ENCODE results near the gene PFKFB2. TPM values are rescaled to one million over a fixed set of nuclear protein-coding genes. Genes with fewer than 3 reads are reported as not detected.
"Not testable (repeated sequence)": the region's sequence is repeated elsewhere in the genome, so short reads cannot be mapped to it uniquely, and the experiment has no call there.

Gene PFKFB2
- total and polyA plus RNA-seq, 10 donors = 6.8 to 69.5 (median 23.9) TPM

DNA sequence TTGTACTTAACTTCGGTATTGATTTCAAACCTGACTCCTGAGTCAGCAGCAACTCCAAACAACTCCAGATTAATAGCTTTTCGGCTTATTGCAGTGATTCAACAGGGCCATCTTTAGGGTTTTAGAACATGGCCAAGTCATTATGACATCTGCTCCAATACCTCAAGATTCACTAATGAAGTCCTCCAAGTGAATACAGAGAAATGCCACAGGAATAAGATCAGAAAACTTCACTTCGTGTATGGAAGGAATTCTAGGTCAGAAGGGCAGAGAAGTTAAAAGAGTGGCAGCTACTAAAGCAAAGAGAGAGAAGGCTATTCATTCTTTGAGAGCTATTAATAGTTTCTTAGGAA, 12.9 kb upstream of the PFKFB2 start:
- no peak for TF ChIP-seq POLR2A (IDR thresholded peaks at IDR 0.05)
- TF ChIP-seq, protein P1, sequence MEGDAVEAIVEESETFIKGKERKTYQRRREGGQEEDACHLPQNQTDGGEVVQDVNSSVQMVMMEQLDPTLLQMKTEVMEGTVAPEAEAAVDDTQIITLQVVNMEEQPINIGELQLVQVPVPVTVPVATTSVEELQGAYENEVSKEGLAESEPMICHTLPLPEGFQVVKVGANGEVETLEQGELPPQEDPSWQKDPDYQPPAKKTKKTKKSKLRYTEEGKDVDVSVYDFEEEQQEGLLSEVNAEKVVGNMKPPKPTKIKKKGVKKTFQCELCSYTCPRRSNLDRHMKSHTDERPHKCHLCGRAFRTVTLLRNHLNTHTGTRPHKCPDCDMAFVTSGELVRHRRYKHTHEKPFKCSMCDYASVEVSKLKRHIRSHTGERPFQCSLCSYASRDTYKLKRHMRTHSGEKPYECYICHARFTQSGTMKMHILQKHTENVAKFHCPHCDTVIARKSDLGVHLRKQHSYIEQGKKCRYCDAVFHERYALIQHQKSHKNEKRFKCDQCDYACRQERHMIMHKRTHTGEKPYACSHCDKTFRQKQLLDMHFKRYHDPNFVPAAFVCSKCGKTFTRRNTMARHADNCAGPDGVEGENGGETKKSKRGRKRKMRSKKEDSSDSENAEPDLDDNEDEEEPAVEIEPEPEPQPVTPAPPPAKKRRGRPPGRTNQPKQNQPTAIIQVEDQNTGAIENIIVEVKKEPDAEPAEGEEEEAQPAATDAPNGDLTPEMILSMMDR (IDR thresholded peaks at IDR 0.05 in 8 of 11, conservative IDR thresholded peaks at IDR 0.05 in 3 of 11) = no peak
- TF ChIP-seq POLR2AphosphoS5 (IDR thresholded peaks at IDR 0.05) = no peak
- intact Hi-C loops (cut with DNase I; ENCODE audit: low total_unique reads) = no loop called here
- Histone ChIP-seq H3K27me3 (replicated peaks in 1 of 7) (no peaks in the 10 kb centered on the region), H3K9me3 (no peaks in the 10 kb centered on the region), H3K4me1 (peaks cover 0 to 20% (median 10%) of the 10 kb centered on the region in 6 donors), H3K4me3 (no peak overlapping the region), H3K36me3 (peaks cover 0 to 12% (median 0%) of the 10 kb centered on the region in 6 donors), H3K27ac (peak overlapping the region in 1 of 8 donors; percentile 8)
- 76 to 88% (median 82%) methylated on average over 3 of the region's 3 CpGs for WGBS, 5 donors
- no peak for DNase-seq

DNA sequence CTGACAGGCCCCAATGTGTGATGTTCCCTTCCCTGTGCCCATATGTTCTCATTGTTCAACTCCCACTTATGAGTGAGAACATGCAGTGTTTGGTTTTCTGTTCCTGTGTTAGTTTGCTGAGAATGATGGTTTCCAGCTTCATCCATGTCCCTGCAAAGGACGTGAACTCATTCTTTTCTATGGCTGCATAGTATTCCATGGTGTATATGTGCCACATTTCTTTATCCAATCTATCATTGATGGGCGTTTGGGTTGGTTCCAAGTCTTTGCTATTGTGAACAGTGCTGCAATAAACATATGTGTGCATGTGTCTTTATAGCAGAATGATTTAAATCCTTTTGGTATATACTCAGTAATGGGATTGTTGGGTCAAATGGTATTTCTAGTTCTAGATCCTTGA, 11.7 kb upstream of the PFKFB2 start:
- H3K9me3 ChIP-seq; H3K4me3 ChIP-seq; H3K27ac ChIP-seq; DNase-seq; intact Hi-C loops (cut with DNase I; ENCODE audit: low total_unique reads); H3K27me3 ChIP-seq (replicated peaks in 1 of 7): not testable (repeated sequence)
- 89 to 96% (median 92%) methylated on average over 2 of the region's 2 CpGs for WGBS, 5 donors
- H3K4me1 ChIP-seq = peaks cover 0 to 33% (median 19%) of the 10 kb centered on the region in 6 donors
- peaks cover 0 to 15% (median 0%) of the 10 kb centered on the region in 6 donors for H3K36me3 ChIP-seq

DNA sequence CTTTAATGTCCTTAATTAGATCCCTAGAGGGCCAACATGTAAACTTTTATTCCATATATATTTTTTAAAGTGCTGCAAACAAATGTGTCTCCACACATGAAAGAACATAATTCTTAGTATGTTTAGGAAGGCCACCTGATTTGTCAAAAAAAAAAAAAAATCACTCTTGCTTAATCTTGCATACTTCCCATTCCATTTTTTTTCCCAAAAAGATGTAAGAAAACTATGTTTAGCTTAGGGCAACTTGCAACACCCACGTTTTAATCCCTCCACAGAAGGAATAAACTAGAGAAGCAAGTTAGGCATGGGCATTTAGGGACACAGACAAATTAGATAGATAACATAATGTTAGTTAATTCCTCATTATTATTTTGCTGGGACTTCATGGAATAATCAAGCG, 7.6 kb upstream of the PFKFB2 start:
- H3K4me1 ChIP-seq = peaks cover 17 to 68% (median 52%) of the 10 kb centered on the region in 6 donors
- 72 to 87% (median 78%) methylated on average over 2 of the region's 2 CpGs for WGBS, 5 donors
- DNase-seq = no peak
- H3K4me3 ChIP-seq = no peak overlapping the region
- no peaks in the 10 kb centered on the region for H3K9me3 ChIP-seq
- H3K36me3 ChIP-seq = peaks cover 0 to 48% (median 23%) of the 10 kb centered on the region in 6 donors
- intact Hi-C loops (cut with DNase I; ENCODE audit: low total_unique reads) = no loop called here
- H3K27me3 ChIP-seq (replicated peaks in 1 of 7) = no peaks in the 10 kb centered on the region
- H3K27ac ChIP-seq = no peak overlapping the region
- TF ChIP-seq POLR2AphosphoS5 (IDR thresholded peaks at IDR 0.05) = no peak
- TF ChIP-seq, protein P1 (IDR thresholded peaks at IDR 0.05 in 8 of 11, conservative IDR thresholded peaks at IDR 0.05 in 3 of 11) = no peak
- TF ChIP-seq POLR2A (IDR thresholded peaks at IDR 0.05) = no peak

DNA sequence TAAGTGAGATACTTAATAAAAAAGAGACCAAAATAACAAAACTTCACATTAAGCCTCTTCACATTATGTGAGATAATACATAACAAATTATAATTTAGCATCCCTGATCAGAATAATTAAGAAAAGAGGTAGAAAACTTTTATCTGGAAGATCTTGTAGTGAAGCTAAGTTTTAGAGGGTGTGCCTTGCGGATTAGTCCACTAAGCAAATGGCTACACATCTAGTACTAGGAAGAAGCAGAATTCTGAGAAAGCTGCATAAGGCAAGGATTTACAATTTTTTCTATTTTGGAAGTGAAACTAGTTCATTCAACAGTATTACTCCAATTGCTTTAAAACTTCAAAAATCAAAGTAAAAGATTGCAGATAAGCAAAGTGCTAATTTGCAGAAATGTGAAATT, 5.6 kb upstream of the PFKFB2 start:
- intact Hi-C loops (cut with DNase I; ENCODE audit: low total_unique reads) = no loop called here
- Histone ChIP-seq H3K36me3 (peaks cover 0 to 48% (median 23%) of the 10 kb centered on the region in 6 donors), H3K9me3 (no peaks in the 10 kb centered on the region), H3K4me3 (no peak overlapping the region), H3K27me3 (replicated peaks in 1 of 7) (no peaks in the 10 kb centered on the region), H3K4me1 (peaks cover 29 to 84% (median 67%) of the 10 kb centered on the region in 6 donors), H3K27ac (no peak overlapping the region)
- TF ChIP-seq, protein P1 (IDR thresholded peaks at IDR 0.05 in 8 of 11, conservative IDR thresholded peaks at IDR 0.05 in 3 of 11) = no peak
- no peak for TF ChIP-seq POLR2A (IDR thresholded peaks at IDR 0.05)
- TF ChIP-seq POLR2AphosphoS5 (IDR thresholded peaks at IDR 0.05) = no peak
- 92 to 96% (median 94%) methylated on average over 1 of the region's 1 CpG for WGBS, 5 donors
- DNase-seq = no peak

DNA sequence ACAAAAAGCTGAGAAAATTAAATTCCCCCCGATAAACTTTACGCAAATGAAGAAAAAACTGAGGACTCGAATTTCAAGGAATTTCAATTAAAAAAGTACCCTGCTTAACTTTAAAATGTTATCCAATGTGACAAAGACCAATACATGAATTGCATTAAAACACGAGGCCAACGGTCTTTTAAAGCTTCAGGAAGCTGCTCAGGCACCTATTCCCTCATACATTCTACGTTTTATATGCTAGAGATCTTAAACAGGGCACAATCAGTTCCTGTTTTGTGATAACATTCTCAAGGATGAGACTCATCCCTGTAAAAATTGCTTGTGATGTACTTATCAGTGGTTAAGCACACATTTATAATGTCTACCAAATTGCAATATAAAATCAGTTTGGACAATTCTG, 5.0 kb upstream of the PFKFB2 start:
- intact Hi-C loops (cut with DNase I; ENCODE audit: low total_unique reads) = no loop called here
- whole genome bisulfite sequencing, 5 donors = 72 to 84% (median 77%) methylated on average over 6 of the region's 6 CpGs

More for the DNA sequence above, 5.0 kb upstream of the PFKFB2 start:
- H3K27me3 ChIP-seq (replicated peaks in 1 of 7) = no peaks in the 10 kb centered on the region
- H3K36me3 ChIP-seq = peaks cover 0 to 46% (median 23%) of the 10 kb centered on the region in 6 donors
- H3K27ac ChIP-seq = no peak overlapping the region
- no peak overlapping the region for H3K4me3 ChIP-seq
- TF ChIP-seq, protein P1 (IDR thresholded peaks at IDR 0.05 in 8 of 11, conservative IDR thresholded peaks at IDR 0.05 in 3 of 11) = no peak
- TF ChIP-seq POLR2A (IDR thresholded peaks at IDR 0.05) (no peak), POLR2AphosphoS5 (IDR thresholded peaks at IDR 0.05) (no peak)
- H3K4me1 ChIP-seq = peaks cover 29 to 88% (median 68%) of the 10 kb centered on the region in 6 donors
- no peak for DNase-seq
- no peaks in the 10 kb centered on the region for H3K9me3 ChIP-seq

Measured in spleen (tissue), 11 donors.